HS-27A (cell line): ENCODE data around the gene FCER1A.
"Not testable (repeated sequence)": the region's sequence is repeated elsewhere in the genome, so short reads cannot be mapped to it uniquely, and the experiment has no call there.

Source experiments
- DNase-seq: peaks from one replicate; pipeline ENCODE4 v3.0.0-alpha.2; 2012; ENCODE audit warnings: low read depth, missing footprints

Gene FCER1A

DNA sequence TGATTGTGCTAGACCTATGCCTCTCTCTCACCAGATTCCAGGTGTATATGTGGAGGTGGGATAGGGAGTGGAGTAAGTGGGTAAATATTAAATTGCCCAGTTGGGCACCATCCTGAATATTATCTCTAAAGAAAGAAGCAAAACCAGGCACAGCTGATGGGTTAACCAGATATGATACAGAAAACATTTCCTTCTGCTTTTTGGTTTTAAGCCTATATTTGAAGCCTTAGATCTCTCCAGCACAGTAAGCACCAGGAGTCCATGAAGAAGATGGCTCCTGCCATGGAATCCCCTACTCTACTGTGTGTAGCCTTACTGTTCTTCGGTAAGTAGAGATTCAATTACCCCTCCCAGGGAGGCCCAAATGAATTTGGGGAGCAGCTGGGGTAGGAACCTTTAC is at the start of gene FCER1A:
Gene FCER1A, plus strand, starts transcription at position 242 of the 400 bp plus-strand sequence. Its CDS starts 29 bp downstream, at position 271.
- no peak for DNase-seq

DNA sequence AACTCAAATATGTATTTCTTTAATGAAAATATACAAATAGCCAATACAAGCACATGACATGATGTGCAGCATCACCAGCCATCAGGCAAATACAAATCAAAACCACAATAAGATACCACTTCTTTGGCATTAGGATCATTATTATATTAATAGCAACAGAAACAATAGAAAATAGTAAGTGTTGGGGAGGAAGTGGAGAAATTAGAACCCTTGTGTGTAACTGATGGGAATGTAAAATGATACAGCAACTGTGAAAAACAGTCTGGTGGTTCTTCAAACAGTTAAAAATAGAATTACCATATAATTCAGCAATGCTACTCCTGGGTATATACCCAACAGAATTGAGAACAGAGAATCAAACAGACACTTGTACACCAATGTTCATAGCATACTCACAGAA is 40.8 kb upstream of the FCER1A start:
- DNase-seq, result no peak

DNA sequence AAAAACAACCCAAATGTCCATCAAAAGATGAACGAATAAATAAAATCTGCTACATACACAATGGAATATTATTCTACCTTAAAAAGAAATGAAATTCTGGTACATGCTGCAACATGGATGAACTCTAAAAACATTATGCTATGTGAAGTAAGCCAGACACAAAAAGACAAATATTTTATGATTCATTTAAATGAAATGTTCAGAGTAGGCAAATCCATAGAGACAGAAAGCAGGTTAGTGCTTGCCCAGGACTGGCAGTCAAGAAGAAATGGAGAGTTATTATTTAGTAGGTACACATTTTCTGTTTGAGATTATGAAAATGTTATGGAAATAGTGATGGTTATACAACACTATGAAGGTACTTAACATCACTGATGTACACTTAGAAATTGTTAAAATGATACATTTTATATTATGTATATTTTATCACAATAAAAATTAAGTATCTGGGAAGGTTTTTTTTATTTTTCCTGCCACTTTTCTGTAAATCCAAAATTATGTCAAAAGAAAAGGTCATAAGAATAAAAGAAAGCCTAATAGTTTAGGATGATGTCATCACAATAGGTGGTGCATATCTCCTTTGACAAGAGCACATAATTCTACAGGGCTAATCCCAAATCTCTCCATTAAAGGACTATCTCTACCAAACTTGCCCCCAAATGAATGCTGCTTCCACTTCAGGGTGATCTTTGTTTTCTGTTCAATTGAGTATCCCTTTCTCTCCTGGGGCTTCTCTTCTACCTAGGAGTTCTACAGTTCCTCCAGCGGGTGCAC is 40.2 kb upstream of the FCER1A start:
- DNase-seq, result no peak

DNA sequence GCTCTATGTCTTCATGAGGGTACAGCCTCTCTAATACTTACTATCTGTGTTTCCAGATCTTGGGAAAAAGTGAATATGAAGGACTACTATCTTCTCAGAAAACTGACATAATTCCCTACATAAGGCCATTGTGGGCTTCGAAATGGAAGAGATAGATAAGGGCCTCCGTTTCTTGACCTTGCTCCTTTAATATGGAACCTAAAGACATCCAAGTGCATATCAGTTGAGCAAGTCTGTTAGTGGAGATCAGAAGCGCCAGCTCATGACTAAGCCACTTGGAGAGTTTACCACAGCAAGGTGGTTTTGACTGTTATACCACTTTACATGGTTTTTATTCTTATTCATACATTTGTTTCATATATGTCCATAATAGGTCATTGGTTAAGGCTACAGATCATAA is 35.3 kb upstream of the FCER1A start:
- DNase-seq, result no peak

DNA sequence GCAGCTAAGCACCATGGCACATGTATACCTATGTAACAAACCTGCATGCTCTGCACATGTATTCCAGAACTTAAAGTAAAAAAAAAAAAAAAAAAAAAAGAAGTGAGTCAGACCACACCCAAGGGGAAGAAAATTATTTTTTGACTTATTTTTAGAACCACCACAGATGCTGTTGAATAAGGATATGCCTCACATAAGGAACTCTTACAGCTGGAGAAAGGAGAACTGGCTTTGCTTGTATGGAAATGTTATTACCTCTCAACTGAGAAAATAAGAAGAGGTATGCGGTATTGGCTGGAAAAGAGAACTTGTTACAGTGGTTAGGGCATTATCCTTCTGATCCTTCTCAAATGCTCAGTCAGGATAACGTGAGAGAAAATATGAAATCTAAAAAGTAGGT is 27.5 kb upstream of the FCER1A start:
- DNase-seq, result no peak

DNA sequence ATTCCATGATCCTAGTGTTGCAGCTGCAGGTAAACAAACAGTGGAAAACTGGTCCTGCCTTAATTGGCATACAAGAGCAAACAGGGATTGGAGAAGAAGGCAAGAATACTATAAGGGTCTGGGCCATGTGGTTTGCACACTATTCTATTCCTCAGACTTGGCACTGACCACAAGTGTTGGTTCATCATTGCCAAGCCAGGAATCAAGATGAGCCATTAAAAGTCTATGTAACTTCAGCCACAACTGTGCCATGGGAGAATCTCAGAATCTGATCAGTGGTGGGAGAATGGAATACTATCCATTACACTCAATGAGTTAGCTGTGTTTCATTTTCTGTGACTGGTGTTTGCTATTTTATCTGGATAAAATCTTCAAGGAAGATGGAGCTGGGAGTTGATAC is 26.2 kb upstream of the FCER1A start:
- no peak for DNase-seq

DNA sequence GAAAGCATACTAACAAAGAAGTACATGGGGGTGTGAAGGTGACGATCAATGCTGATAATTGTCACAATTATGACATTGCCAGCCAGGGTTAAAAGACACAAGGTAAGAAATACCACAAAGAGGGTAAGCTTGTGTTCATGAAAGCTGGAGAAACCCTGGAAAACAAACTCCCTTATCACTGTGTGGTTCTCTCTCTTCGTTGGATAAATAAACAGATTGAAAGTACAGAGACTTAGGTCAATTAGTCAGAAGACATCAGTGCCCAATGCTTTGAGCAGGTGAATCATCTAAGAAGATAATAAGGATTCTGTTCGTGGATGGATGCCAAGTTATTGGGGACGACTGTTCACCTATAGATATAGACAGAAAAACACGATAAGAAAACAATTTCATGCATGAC is 22.4 kb upstream of the FCER1A start:
- no peak for DNase-seq

DNA sequence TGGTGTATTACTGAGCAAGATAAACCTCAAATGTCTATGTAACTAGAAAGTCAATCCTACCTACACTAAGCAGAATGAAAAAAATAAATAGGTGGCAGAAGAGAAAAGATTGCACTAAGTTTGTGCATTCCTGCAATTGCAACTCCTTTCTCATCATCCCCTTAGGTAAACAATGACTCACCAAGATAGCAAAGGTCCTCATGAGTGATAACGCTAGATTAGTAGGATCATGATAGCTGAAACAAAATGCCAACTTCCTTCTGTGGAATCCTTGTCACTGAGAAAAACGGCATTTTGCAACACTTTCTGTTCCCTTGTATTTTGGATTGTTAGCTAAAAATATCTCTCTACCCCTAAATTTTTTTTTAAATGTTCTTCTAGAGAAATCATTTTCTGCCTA is 20.0 kb upstream of the FCER1A start:
- peak; percentile 11 for DNase-seq

DNA sequence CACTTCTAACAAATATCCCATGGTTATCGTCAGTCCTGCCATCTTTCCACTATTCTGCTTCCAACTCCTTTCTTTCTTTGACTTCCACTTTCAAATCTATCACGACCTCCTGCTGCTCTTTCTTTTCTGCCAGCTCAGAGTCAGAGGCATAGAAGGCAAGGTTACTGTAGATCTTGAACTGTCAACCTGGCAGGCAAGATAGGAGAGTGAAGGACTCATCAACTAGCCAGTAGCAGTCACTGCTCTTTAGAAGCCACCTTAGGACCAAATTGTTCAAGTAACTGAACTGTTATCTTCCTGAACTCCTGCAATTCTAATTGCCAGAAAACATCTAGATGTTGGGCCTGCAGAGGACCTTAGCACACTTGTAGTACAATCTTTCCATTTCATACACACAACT is 13.1 kb upstream of the FCER1A start:
- no peak for DNase-seq

DNA sequence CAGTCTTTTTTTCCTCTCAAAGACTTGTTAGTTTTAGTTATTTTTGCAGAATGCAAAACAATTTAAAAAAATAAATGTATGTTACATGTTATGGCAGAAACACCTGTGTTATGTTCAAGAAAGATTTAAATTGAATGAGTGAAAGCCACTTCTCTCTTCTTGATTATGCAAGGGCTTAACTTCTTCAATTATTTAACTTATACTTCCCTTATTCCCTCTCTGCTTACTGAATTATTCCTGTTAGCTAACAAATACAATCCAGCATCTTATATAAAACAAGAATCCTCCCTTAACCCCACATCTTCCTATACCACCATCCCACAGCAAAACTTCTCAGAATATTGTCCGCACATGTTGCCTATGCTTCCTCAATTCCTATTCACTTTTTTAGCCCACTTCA is 10.7 kb upstream of the FCER1A start:
- no peak for DNase-seq

DNA sequence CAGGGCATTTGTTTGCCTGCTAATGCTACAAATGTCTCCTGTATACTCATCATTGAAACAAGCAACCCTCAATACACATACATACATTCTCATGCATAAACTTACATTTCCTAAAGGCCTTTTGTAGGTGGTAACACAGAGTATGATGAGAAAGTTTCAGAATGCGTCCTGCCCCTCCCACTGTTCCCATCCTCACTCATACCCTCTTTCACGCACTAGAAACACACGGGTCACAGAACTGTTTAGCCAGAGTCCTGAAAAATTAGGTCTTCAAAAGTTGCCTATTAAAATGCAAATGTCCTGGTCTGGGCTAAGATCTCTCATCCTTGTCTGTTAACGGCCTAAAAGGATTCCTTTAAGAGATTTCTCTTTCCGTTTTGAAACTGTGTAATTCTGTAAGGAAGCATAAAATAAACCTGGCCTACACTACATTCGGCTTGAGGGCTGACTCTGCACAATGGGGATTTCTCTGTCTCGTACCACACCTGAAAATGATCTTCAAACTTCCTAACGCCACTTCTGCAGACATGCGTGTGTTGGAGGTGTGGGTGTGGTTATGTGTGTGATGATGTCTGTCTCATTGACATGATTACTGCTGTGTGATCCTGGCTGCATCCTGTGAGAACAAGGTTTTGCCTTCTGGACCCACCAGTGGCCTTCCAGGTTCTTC is 5.3 kb upstream of the FCER1A start:
- DNase-seq, result no peak

DNA sequence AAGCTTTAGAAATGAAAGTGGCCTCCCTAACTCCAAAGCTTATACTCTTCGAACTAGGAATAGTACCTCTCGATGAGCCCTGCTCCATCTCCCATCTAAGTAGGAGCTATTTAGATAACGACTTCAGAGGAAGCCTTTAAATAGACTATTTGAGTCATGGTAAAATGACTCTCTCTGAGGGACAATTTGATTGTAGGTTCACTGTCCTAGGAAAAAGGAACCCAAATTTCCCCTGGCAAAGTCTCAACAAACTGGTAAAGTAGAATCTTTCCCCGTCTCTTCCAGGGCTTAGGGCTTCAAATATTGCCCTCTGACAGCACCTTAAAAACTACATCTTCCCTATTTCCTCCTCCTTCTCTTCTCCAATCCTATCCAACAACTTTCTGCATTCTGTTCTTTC is 2.0 kb upstream of the FCER1A start:
- no peak for DNase-seq

DNA sequence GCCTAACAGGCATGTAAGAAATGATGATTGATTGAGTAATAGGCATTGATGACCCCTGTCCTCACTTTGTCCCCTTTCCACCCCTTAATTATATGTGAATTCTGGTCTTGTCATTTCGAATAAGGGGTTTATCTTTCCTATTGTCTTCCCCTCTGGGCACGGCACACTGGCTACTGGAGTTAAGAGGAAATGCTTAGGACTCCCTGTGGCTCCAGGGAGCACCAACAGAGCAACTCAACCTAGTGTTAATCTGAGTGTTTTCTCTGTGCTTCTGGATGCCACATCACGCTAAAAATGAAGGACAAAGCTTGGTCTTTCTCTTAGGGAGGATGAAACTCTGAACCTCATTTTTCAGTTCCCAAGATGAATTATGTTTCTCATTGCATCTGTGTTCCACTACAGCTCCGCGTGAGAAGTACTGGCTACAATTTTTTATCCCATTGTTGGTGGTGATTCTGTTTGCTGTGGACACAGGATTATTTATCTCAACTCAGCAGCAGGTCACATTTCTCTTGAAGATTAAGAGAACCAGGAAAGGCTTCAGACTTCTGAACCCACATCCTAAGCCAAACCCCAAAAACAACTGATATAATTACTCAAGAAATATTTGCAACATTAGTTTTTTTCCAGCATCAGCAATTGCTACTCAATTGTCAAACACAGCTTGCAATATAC is 5.3 kb downstream of the FCER1A start:
- DNase-seq, result no peak

DNA sequence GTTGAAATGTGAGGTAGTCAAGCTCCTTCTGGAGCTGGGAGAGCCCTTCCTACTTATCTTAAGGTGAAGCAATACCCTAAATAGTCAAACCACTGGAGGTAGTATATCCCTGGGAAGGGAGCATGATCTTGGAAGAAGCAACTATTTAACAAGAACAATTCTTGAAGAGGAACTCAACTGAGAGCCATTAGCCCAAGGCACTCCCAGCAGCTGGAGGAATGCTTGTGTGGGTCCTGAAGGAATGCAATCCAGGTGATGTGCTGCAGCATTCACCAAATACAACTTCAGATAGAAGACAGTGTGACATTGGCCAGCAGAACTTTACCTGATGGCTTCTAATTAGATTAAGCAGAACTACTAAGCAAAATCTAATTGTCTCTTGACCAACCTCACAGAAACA is 9.5 kb downstream of the FCER1A start:
- DNase-seq, result no peak

DNA sequence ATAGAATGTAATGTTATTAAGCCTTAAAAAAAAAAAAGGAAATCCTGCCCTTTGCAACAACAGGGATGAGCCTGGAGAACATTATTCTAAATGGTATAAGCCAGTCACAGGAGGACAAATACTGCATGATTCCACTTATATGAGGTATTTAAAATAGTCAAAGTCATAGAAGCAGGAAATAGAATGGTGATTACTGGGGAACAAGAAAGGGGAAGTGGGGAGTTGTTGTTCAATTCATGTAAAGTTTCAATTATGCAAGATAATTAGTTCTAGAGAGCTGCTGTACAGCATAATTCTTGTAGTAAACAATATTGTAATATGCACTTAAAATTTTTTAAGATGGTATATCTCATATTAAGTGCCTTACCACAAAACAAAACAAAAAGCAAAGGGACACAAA is 13.2 kb downstream of the FCER1A start:
- no peak for DNase-seq

DNA sequence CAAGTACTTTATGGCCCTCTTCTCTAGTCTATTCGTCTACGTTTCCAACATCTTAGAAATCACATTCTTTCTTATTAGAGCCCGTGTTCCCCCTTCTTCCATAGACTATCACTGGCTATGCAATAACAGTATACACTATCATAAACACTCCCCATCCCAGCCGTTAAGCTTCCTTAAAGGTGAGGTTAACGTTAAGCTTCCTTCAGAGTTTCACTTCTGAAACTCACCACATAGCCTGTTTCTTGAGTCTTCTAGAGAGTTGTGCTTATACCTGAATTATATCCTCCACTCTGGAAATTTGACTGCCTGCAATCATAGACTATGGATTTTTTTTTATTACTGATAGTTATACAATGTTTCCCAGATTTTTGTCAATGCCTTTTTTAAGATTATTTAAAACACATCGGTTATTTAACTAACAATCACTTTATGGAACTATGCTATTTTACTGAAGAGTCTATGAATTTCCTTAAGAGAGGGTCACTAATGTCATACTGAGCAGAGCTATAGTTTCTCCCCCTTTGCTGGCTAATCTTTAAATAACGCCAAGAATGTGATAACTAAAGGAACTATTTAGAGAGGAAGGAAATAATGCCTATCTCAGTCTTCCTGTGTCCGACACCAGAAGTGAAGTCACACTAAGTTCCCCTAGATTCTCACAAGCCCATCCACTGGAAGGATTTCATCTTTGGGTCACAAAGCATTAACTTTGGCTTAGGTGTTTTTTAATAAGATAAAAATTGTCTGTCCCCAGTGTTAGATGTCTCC is 16.8 kb downstream of the FCER1A start:
- no peak for DNase-seq

DNA sequence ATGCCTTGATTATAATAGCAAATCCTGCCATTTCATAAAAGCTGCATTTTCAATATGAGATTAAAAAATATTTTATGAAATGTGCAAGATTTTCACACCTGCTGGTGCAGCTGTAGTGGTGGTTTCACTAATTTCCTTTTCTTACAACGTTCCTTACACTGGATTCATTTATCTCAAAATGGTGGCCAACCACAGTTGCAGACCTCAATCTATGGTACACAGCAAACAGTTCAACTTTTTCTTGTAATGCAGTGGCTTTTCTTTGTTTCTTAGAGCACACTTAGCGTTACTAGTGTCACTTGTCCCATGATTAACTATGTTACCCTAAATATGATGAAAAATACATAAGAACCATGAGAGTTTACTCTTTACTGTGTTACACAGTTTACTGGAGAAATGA is 32.7 kb downstream of the FCER1A start:
- DNase-seq, result no peak

DNA sequence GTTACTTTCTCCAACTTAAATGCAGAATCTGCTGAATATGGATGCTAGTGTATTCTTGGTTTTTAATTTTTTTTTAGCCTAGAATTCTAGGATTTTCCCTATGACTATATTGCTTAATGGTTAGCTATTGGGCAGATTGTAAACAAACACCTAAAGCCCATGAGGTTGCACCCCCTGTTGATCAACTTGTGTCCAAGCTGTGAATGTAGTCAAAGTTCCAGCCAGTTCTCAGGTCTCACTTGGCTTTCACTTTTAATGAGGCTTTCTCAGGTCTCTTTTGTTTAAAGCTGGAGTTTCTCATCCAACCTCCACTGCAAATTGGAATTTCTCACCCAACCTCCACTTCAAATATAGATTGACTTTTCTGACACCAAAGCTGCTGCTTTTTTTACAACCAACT is 35.9 kb downstream of the FCER1A start:
- DNase-seq, result no peak

DNA sequence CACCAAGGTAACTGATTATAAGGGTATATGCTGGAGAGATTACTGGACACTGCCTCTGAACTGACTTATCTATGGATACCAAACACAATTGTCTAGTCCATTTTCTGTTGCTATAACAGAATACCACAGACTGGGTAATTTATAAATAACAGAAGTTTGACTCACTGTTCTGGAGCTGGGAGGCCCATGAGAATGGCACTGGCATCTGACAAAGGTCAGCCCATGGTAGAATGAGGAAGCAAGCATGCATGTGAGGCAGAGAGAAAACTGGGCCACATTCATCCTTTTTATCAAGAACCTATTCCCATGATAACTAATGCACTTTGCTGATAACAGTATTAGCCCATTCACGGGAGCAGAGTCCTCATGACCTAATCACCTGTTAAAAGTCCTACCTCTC is 37.4 kb downstream of the FCER1A start:
- peak; percentile 49 for DNase-seq

DNA sequence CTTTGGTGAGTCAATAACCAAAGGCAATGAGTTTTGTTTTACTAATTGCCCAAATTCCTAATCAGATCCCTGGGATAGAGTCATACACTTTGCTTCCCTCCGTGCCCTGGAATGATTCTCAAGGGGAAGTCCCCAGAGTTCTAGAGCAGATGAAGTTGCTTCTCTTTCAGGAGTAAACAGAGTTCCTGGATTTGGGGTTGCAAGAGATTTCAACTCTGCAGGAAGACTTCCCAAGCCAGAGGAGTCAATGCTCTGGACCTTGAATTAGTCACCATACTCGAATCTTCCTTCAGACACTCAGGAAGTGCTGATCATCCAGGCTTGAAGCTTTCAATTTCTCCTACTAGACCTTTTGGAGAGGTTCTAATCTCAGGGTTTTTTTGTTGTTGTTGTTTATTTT is 39.6 kb downstream of the FCER1A start:
- no peak for DNase-seq

DNA sequence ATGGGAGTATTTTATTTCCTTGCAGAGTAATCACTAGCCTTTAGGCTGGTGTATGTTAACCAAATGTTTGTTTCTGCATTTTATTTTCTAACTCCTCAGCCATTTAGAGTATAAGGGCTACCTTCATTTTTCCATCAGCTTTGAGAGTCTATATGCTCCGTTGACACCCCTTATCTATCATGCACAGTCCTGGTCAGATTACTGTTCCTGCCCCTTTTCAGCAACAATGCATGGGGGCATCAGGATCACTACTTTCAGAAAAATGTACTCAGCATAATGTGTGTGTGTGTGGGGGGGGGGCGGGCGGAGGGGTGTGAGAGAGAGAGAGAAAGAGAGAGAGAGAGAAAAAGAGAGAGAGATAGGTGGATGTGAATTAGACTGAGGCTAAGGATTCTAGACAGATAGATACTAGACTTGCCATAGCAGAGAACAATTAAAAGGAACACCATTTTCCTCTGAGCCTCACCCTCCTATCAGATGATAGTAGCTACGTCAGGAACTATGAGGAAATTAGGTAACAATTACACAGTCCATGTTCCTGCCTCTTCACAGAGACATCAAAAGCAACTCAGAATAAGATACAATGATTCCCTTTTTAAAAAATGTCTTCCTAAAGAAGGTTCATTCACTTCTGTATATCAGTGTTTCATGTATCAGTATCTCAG is 40.8 kb downstream of the FCER1A start:
- no peak for DNase-seq

DNA sequence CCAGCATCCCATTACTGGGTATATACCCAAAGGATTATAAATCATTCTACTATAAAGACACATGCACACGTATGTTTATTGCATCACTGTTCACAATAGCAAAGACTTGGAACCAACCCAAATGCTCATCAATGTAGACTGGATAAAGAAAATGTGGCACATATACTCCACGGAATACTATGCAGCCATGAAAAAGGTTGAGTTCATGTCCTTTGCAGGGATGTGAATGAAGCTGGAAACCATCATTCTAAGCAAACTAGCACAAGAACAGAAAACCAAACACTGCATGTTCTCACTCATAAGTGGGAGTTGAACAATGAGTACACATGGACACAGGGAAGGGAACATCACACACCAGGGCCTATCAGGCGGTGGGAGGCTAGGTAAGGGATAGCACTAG is 47.2 kb downstream of the FCER1A start:
- not testable (repeated sequence) for DNase-seq
